OCI-LY1 (cell line): ENCODE data around the gene FGD3.

ENCODE experiments used
- H2AFZ ChIP-seq: fragments of 200-600 bp; sonication (generic), shearing (Covaris generic); 2 replicates; pipeline ENCODE4 v1.6.0; 2014; ENCODE audit warnings: antibody characterized with exemption, mild to moderate bottlenecking, low read length
- H3F3A ChIP-seq: fragments of 200-600 bp; sonication (generic), shearing (Covaris generic); 2 replicates; pipeline ENCODE4 v1.6.0; 2014; ENCODE audit warnings: mild to moderate bottlenecking, antibody characterized with exemption, low read length, moderate library complexity; ENCODE audit not compliant: insufficient read depth
- H3K27ac ChIP-seq: fragments of 200-600 bp; sonication (generic); 2 replicates; pipeline ENCODE4 v1.5.1; 2014; ENCODE audit warnings: low read length, mixed run types, mild to moderate bottlenecking, low read depth; ENCODE audit not compliant: poor library complexity, severe bottlenecking
- H3K27me3 ChIP-seq: fragments of 200-600 bp; sonication (generic); 2 replicates; pipeline ENCODE4 v1.6.0; 2014; ENCODE audit warnings: antibody characterized with exemption, mild to moderate bottlenecking, low read length, moderate library complexity; ENCODE audit not compliant: insufficient read depth
- H3K36me3 ChIP-seq: fragments of 200-600 bp; sonication (generic); 2 replicates; pipeline ENCODE4 v1.6.1; 2014; ENCODE audit warnings: mild to moderate bottlenecking, antibody characterized with exemption, low read length, moderate library complexity, mixed read lengths; ENCODE audit not compliant: insufficient read depth
- H3K4me1 ChIP-seq: fragments of 200-600 bp; sonication (generic); 2 replicates; pipeline ENCODE4 v1.5.1; 2014; ENCODE audit warnings: mild to moderate bottlenecking, low read length, moderate library complexity; ENCODE audit not compliant: insufficient read depth, severe bottlenecking
- H3K4me2 ChIP-seq: fragments of 200-600 bp; sonication (generic), shearing (Covaris generic); 2 replicates; pipeline ENCODE4 v1.6.1; 2014; ENCODE audit warnings: low read length
- H3K4me3 ChIP-seq: fragments of 200-600 bp; sonication (generic); 2 replicates; pipeline ENCODE4 v1.5.1; 2014; ENCODE audit warnings: low read length, low read depth, mild to moderate bottlenecking, mixed read lengths; ENCODE audit not compliant: poor library complexity, severe bottlenecking
- H3K79me2 ChIP-seq: fragments of 200-600 bp; shearing (Covaris generic); 2 replicates; pipeline ENCODE4 v1.6.1; 2016; ENCODE audit warnings: mixed run types, low read length, mixed read lengths; ENCODE audit not compliant: insufficient read depth
- H3K9ac ChIP-seq: fragments of 200-600 bp; sonication (generic), shearing (Covaris generic); 2 replicates; pipeline ENCODE4 v1.6.1; 2014; ENCODE audit warnings: mild to moderate bottlenecking, low read length, mixed read lengths
- H3K9me2 ChIP-seq: fragments of 200-600 bp; sonication (generic), shearing (Covaris generic); 2 replicates; pipeline ENCODE4 v1.6.1; 2014; ENCODE audit warnings: low read depth, mild to moderate bottlenecking, low read length, mixed read lengths
- H3K9me3 ChIP-seq: fragments of 200-600 bp; shearing (Covaris generic); 2 replicates; pipeline ENCODE4 v1.6.1; 2014; ENCODE audit warnings: low read length, mixed read lengths
- H4K20me1 ChIP-seq: fragments of 200-600 bp; sonication (generic), shearing (Covaris generic); 2 replicates; pipeline ENCODE4 v1.6.0; 2016; ENCODE audit warnings: mild to moderate bottlenecking, low read length; ENCODE audit not compliant: insufficient read depth
- EZH2 ChIP-seq: fragments of 200-600 bp; sonication (generic), shearing (Covaris generic); IDR thresholded peaks from 2 replicates; pipeline ENCODE4 v1.8.0; 2017; ENCODE audit warnings: borderline replicate concordance, mixed run types, mild to moderate bottlenecking, antibody characterized with exemption, low read length, moderate library complexity, mixed read lengths
- TF ChIP-seq, protein P1 (sequence below): fragments of 200-600 bp; sonication (generic), shearing (Covaris generic); IDR thresholded peaks from 2 replicates; pipeline ENCODE4 v1.5.1; 2017; ENCODE audit warnings: mild to moderate bottlenecking, antibody characterized with exemption, low read length, moderate library complexity, mixed read lengths

Gene FGD3

DNA sequence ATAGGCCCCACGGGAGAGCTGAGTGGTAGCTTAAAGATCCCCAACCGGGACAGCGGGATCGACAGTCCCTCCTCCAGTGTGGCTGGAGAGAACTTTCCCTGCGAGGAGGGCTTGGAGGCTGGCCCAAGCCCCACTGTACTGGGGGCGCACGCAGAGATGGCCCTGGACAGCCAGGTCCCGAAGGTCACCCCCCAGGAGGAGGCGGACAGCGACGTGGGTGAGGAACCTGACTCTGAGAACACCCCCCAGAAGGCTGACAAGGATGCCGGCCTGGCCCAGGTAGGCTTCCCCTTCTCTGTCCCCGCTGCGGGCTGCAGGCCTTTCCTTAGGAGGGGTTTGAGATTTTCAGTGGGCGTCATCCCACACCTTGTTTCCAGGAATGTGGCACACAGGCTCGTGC, 29.1 kb downstream of the FGD3 start:
- H3K4me3 ChIP-seq: no peak overlapping the region
- H3K9ac ChIP-seq: no peak overlapping the region
- H3K9me3 ChIP-seq: peaks cover 2% of the 10 kb centered on the region; the same call in 1 of the 2 replicates
- peaks cover 54% of the 10 kb centered on the region for H3K36me3 ChIP-seq
- H3K4me2 ChIP-seq: no peak overlapping the region
- no peaks in the 10 kb centered on the region for H3K9me2 ChIP-seq
- no peaks in the 10 kb centered on the region for H3K4me1 ChIP-seq
- TF ChIP-seq, protein P1, sequence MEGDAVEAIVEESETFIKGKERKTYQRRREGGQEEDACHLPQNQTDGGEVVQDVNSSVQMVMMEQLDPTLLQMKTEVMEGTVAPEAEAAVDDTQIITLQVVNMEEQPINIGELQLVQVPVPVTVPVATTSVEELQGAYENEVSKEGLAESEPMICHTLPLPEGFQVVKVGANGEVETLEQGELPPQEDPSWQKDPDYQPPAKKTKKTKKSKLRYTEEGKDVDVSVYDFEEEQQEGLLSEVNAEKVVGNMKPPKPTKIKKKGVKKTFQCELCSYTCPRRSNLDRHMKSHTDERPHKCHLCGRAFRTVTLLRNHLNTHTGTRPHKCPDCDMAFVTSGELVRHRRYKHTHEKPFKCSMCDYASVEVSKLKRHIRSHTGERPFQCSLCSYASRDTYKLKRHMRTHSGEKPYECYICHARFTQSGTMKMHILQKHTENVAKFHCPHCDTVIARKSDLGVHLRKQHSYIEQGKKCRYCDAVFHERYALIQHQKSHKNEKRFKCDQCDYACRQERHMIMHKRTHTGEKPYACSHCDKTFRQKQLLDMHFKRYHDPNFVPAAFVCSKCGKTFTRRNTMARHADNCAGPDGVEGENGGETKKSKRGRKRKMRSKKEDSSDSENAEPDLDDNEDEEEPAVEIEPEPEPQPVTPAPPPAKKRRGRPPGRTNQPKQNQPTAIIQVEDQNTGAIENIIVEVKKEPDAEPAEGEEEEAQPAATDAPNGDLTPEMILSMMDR: no peak
- TF ChIP-seq EZH2: no peak
- no peaks in the 10 kb centered on the region for H3F3A ChIP-seq
- H3K27ac ChIP-seq: no peak overlapping the region
- H3K79me2 ChIP-seq: peaks cover 14% of the 10 kb centered on the region; the same call in 1 of the 2 replicates
- no peak overlapping the region for H2AFZ ChIP-seq
- H4K20me1 ChIP-seq: no peaks in the 10 kb centered on the region
- no peaks in the 10 kb centered on the region for H3K27me3 ChIP-seq

DNA sequence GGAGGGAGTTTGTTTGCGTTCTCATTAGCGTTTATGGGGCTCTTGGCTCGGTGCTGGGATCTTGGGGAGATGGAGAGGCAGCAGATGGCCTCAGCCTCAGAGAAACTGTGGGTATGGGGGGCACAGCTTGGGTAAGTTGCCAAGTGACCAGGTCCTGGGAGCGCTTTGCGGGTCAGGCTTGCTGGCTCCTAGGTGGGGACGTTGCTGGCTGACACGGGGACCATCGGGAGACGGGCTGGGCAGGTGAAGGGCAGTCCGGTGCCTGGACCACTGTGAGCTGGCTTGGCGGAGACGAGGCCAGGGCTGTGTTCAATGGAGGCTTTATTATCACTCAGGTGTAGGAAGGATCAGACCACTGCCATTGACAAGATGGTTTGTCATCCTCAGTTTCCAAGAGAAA, 30.0 kb downstream of the FGD3 start:
- Histone ChIP-seq H3K9me3 (peaks cover 5% of the 10 kb centered on the region; the same call in 1 of the 2 replicates), H3F3A (no peaks in the 10 kb centered on the region), H4K20me1 (no peaks in the 10 kb centered on the region), H3K4me3 (no peak overlapping the region), H3K4me2 (no peak overlapping the region), H3K9ac (no peak overlapping the region), H3K4me1 (no peaks in the 10 kb centered on the region), H2AFZ (no peak overlapping the region), H3K36me3 (peaks cover 62% of the 10 kb centered on the region), H3K27me3 (no peaks in the 10 kb centered on the region), H3K9me2 (no peaks in the 10 kb centered on the region), H3K79me2 (peaks cover 14% of the 10 kb centered on the region; the same call in 1 of the 2 replicates), H3K27ac (no peak overlapping the region)
- TF ChIP-seq EZH2: no peak
- TF ChIP-seq, protein P1: no peak

DNA sequence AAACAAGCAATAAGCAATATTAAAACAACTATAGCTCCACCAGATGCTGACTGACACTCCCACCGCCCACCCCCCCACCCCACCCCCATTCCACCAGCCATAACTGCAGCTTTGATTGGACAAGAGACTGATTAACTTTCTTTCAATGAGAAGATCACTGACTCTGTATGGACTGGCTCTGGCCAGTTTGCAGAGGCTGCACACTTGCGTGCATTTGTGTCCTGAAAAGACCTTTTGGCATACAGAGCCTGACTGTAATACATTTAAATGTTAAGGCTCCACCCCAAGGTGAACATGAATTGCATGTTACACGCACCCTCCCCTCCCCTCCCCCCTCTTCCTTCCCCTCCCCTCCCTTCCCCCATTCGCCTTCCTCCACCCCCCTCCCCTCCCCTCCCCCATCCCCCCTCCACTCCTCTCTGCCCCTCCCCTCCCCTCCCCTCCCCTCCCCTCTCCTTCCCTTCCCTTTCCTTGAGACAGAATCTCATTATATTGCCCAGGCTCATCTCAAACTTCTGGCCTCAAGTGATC, 31.1 kb downstream of the FGD3 start:
- no peak overlapping the region for H2AFZ ChIP-seq
- TF ChIP-seq EZH2: no peak
- TF ChIP-seq, protein P1: no peak
- no peaks in the 10 kb centered on the region for H3K9me2 ChIP-seq
- H3K4me3 ChIP-seq: no peak overlapping the region
- H3K79me2 ChIP-seq: 0 out of 2 replicates have a peak, but pooled peaks cover 10% of the 10 kb centered on the region
- no peaks in the 10 kb centered on the region for H3K4me1 ChIP-seq
- no peaks in the 10 kb centered on the region for H4K20me1 ChIP-seq
- no peak overlapping the region for H3K4me2 ChIP-seq
- no peak overlapping the region for H3K9ac ChIP-seq
- peaks cover 74% of the 10 kb centered on the region for H3K36me3 ChIP-seq
- no peak overlapping the region for H3K27ac ChIP-seq
- H3F3A ChIP-seq: no peaks in the 10 kb centered on the region
- peaks cover 9% of the 10 kb centered on the region; the same call in 1 of the 2 replicates for H3K9me3 ChIP-seq
- no peaks in the 10 kb centered on the region for H3K27me3 ChIP-seq
